ENCODE measurements around the gene NDC1. TPM values are rescaled to one million over a fixed set of nuclear protein-coding genes. Genes with fewer than 3 reads are reported as not detected.
"Not testable (repeated sequence)": the region's sequence is repeated elsewhere in the genome, so short reads cannot be mapped to it uniquely, and the experiment has no call there.

NDC1 gene
- total RNA-seq, 1 donor from 2014 or later: 14.8 TPM

DNA sequence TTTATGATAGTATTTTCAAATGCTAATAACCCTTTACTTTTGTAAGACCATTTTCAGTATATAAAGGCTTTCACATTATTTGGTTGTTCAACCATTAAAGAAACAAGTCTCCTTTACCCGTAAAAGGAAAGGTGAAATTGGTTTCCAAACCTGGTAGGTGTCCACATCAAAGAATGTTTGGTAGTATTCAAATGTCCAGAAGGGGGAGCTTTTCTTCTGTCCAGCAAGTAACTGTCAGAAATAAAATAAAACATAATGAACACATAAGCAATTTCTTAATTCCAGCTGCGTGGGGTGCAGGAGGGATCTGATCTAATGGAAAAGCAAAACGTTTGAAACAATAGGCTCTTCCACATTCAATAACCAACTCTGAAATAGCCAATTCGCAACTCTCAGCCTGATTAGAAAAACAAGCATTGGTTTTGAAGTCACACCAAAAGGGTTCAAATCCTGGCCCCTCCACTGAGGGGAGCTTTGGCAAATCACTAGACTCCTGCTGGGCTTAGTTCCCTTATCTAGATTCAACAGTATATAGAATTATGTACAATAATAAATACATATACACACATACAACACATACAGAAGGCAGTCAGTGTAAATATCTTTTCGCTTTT lies 40.5 kb upstream of the NDC1 start:
- H2AFZ ChIP-seq (ENCODE audit: low read depth, low read length): no peak overlapping the region
- H3K27me3 ChIP-seq (ENCODE audit: insufficient read depth, low read length): no peaks in the 10 kb centered on the region
- H3K36me3 ChIP-seq (ENCODE audit: insufficient read depth, low read length): peaks cover 4% of the 10 kb centered on the region
- no peaks in the 10 kb centered on the region for H4K20me1 ChIP-seq (ENCODE audit: insufficient read depth, low read length)
- no peaks in the 10 kb centered on the region for H3K27me3 Mint-ChIP-seq (ENCODE audit: low read depth, unreplicated experiment)
- H3K27ac ChIP-seq (ENCODE audit: low read depth, low read length): no peak overlapping the region
- no peak overlapping the region for H3K27ac Mint-ChIP-seq (ENCODE audit: unreplicated experiment)
- H3K4me3 Mint-ChIP-seq (ENCODE audit: unreplicated experiment): no peak overlapping the region
- no peak overlapping the region for H3K9ac ChIP-seq (ENCODE audit: low read length)
- TF ChIP-seq, protein P1, sequence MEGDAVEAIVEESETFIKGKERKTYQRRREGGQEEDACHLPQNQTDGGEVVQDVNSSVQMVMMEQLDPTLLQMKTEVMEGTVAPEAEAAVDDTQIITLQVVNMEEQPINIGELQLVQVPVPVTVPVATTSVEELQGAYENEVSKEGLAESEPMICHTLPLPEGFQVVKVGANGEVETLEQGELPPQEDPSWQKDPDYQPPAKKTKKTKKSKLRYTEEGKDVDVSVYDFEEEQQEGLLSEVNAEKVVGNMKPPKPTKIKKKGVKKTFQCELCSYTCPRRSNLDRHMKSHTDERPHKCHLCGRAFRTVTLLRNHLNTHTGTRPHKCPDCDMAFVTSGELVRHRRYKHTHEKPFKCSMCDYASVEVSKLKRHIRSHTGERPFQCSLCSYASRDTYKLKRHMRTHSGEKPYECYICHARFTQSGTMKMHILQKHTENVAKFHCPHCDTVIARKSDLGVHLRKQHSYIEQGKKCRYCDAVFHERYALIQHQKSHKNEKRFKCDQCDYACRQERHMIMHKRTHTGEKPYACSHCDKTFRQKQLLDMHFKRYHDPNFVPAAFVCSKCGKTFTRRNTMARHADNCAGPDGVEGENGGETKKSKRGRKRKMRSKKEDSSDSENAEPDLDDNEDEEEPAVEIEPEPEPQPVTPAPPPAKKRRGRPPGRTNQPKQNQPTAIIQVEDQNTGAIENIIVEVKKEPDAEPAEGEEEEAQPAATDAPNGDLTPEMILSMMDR (IDR thresholded peaks at IDR 0.05; ENCODE audit: insufficient read depth, low read depth, low read length): peak; percentile 71
- no peak for TF ChIP-seq EZH2 (IDR thresholded peaks at IDR 0.05; ENCODE audit: insufficient read depth, low read length)
- no peak overlapping the region for H3K4me3 ChIP-seq (ENCODE audit: insufficient read depth, low read depth, low read length)
- no peak for FAIRE-seq
- H3K36me3 Mint-ChIP-seq (ENCODE audit: low read depth, unreplicated experiment): peaks cover 21% of the 10 kb centered on the region
- DNase-seq (ENCODE audit: low read depth): peak; percentile 39
- H3K4me1 Mint-ChIP-seq (ENCODE audit: low read depth, unreplicated experiment): no peaks in the 10 kb centered on the region
- no peak overlapping the region for H3K4me2 ChIP-seq (ENCODE audit: low read length)
- H3K79me2 ChIP-seq (ENCODE audit: insufficient read depth, low read length): no peaks in the 10 kb centered on the region
- no peaks in the 10 kb centered on the region for H3K4me1 ChIP-seq (ENCODE audit: insufficient read depth, low read length)
- H3K9me3 Mint-ChIP-seq (ENCODE audit: unreplicated experiment): no peaks in the 10 kb centered on the region
- no peaks in the 10 kb centered on the region for H3K9me3 ChIP-seq (ENCODE audit: insufficient read depth, low read depth, low read length)

DNA sequence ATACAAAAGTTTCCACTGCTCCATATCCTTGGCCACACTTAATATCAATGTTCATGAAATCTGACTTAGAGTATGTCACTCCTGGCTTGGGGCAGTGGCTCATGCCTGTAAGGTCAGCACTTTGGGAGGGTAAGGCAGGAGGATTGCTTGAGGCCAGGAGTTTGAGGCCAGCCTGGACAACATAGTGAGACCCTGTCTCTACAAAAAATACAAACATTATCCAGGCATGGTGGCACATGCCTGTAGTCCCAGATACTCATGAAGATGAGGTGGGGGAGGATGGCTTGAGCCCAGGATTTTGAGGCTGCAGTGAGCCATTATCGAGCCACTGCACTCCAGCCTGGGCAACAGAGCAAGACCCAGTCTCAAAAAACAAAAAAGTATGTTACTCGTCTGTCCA lies 37.1 kb upstream of the NDC1 start:
- H3K79me2 ChIP-seq (ENCODE audit: insufficient read depth, low read length); H3K4me1 ChIP-seq (ENCODE audit: insufficient read depth, low read length); H3K27me3 Mint-ChIP-seq (ENCODE audit: low read depth, unreplicated experiment); FAIRE-seq; H3K9me3 ChIP-seq (ENCODE audit: insufficient read depth, low read depth, low read length); H3K36me3 ChIP-seq (ENCODE audit: insufficient read depth, low read length); H3K36me3 Mint-ChIP-seq (ENCODE audit: low read depth, unreplicated experiment); H3K4me1 Mint-ChIP-seq (ENCODE audit: low read depth, unreplicated experiment); H3K27me3 ChIP-seq (ENCODE audit: insufficient read depth, low read length); DNase-seq (ENCODE audit: low read depth); H3K27ac Mint-ChIP-seq (ENCODE audit: unreplicated experiment); H3K27ac ChIP-seq (ENCODE audit: low read depth, low read length); H3K4me3 Mint-ChIP-seq (ENCODE audit: unreplicated experiment); H3K4me3 ChIP-seq (ENCODE audit: insufficient read depth, low read depth, low read length); H4K20me1 ChIP-seq (ENCODE audit: insufficient read depth, low read length); H3K9ac ChIP-seq (ENCODE audit: low read length); H2AFZ ChIP-seq (ENCODE audit: low read depth, low read length); H3K9me3 Mint-ChIP-seq (ENCODE audit: unreplicated experiment); H3K4me2 ChIP-seq (ENCODE audit: low read length): not testable (repeated sequence)

DNA sequence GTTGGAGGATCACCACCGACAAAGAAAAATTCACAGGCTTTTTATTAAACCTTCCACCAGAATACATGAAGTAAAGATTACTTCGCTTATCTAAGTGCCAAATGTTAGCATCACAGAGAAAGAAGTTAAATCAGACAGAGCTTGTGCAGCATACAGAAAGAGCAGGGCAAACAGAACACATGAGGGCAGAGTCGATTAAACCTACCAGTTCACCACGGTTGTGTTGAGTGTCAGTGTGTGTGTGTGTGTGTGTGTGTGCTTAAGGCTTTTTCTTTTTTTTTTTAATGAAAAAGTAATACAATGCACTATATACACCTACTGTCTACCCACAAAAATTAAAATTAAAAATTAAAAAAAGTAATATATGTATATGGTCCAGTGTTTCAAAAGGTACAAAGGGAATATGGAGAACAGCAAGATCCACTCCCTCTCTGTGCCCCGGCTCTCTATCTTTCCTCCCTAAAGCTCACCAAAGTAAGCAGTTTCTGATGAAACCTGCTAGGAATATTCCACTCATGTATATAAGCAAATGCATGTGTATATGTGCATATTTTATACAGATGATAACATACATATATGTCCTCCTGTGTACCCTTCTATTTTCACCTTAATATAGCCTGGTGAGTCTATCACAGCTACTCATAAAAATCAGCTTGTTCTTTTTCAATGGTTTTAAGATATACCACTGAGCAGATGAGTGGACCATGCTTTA lies 33.8 kb upstream of the NDC1 start:
- Histone ChIP-seq H3K4me3 (ENCODE audit: insufficient read depth, low read depth, low read length) (no peak overlapping the region), H3K9me3 (ENCODE audit: insufficient read depth, low read depth, low read length) (no peaks in the 10 kb centered on the region), H2AFZ (ENCODE audit: low read depth, low read length) (no peak overlapping the region), H3K4me1 (ENCODE audit: insufficient read depth, low read length) (peaks cover 4% of the 10 kb centered on the region), H3K9ac (ENCODE audit: low read length) (no peak overlapping the region), H3K27ac (ENCODE audit: low read depth, low read length) (no peak overlapping the region), H3K79me2 (ENCODE audit: insufficient read depth, low read length) (no peaks in the 10 kb centered on the region), H4K20me1 (ENCODE audit: insufficient read depth, low read length) (no peaks in the 10 kb centered on the region), H3K4me2 (ENCODE audit: low read length) (no peak overlapping the region), H3K27me3 (ENCODE audit: insufficient read depth, low read length) (no peaks in the 10 kb centered on the region), H3K36me3 (ENCODE audit: insufficient read depth, low read length) (peaks cover 8% of the 10 kb centered on the region)
- no peak for TF ChIP-seq EZH2 (IDR thresholded peaks at IDR 0.05; ENCODE audit: insufficient read depth, low read length)
- TF ChIP-seq, protein P1 (IDR thresholded peaks at IDR 0.05; ENCODE audit: insufficient read depth, low read depth, low read length): no peak
- Mint-ChIP-seq H3K36me3 (ENCODE audit: low read depth, unreplicated experiment) (peaks cover 20% of the 10 kb centered on the region), H3K27ac (ENCODE audit: unreplicated experiment) (no peak overlapping the region), H3K4me1 (ENCODE audit: low read depth, unreplicated experiment) (no peaks in the 10 kb centered on the region), H3K9me3 (ENCODE audit: unreplicated experiment) (no peaks in the 10 kb centered on the region), H3K27me3 (ENCODE audit: low read depth, unreplicated experiment) (no peaks in the 10 kb centered on the region), H3K4me3 (ENCODE audit: unreplicated experiment) (no peak overlapping the region)
- FAIRE-seq (no peak), DNase-seq (ENCODE audit: low read depth) (no peak)
